Uterus (tissue), 4 donors: ENCODE results near the gene FAM13C. TPM values are rescaled to one million over a fixed set of nuclear protein-coding genes. Genes with fewer than 3 reads are reported as not detected.

Experiments
- DNase-seq, 2 donors: peaks; one replicate each; pipeline ENCODE4 v3.0.0-alpha.2; 2019 to 2020
- H3K27ac ChIP-seq, 2 donors: fragments of 200-600 bp; sonication (generic); 1 replicate in 1 of 2; 2 replicates in 1 of 2; pipeline ENCODE4 v1.5.1; 2016 to 2018
- H3K27me3 ChIP-seq, 2 donors: fragments of 200-600 bp; sonication (generic); one replicate each; pipeline ENCODE4 v1.5.1; 2018 to 2019; ENCODE audit warnings: control low read depth in 1 of 2
- H3K36me3 ChIP-seq, 2 donors: fragments of 200-600 bp; sonication (generic); one replicate each; pipeline ENCODE4 v1.5.1; 2019; ENCODE audit warnings: control low read depth in 1 of 2
- H3K4me1 ChIP-seq, 2 donors: fragments of 200-600 bp; sonication (generic); one replicate each; pipeline ENCODE4 v1.5.1; 2018 to 2019; ENCODE audit warnings: control low read depth in 1 of 2
- H3K4me3 ChIP-seq, 2 donors: fragments of 200-600 bp; sonication (generic); 1 replicate in 1 of 2; 2 replicates in 1 of 2; pipeline ENCODE4 v1.5.1; 2018 to 2019; ENCODE audit warnings: mild to moderate bottlenecking in 1 of 2
- H3K9me3 ChIP-seq, 2 donors: fragments of 200-600 bp; sonication (generic); one replicate each; pipeline ENCODE4 v1.5.1; 2019; ENCODE audit warnings: control low read depth in 1 of 2
- CTCF ChIP-seq, 4 experiments: fragments of 200-600 bp in 2 of 4; fragments of 450-650 bp in 2 of 4; sonication (generic) in 2 of 4; IDR thresholded peaks; one replicate each; pipeline ENCODE4 v1.5.1; 2016 to 2019; ENCODE audit warnings: antibody characterized with exemption in 4 of 4, mild to moderate bottlenecking in 2 of 4, moderate library complexity in 1 of 4
- POLR2A ChIP-seq, 2 donors: fragments of 450-650 bp; IDR thresholded peaks; one replicate each; pipeline ENCODE4 v1.6.1; 2016; ENCODE audit warnings: antibody characterized with exemption in 2 of 2, mild to moderate bottlenecking in 1 of 2, moderate library complexity in 1 of 2
- intact Hi-C: fragments of 100-400 bp; cut with DNase I; formaldehyde crosslinking; loops from one replicate; pipeline ENCODE4 v1.15.1; 2023; ENCODE audit warnings: low total_unique reads
- total RNA-seq, 4 donors: library from RNA; depleted of rRNA in 3 of 4; stranded (reverse); fragments of >200 nt in 3 of 4; gene quantifications; one replicate each; pipeline versions ENCODE4 v1.1.0 to v1.2.4, GENCODE V29; 2014 to 2023
- donor health status: DM: yes; HTN: yes; CAD: no.

The FAM13C gene
- total RNA-seq, 4 donors from 2014 or later: 18.7 to 29.2 (median 23.2) TPM

GRCh38 chr10:59302381-59302780 is 60.0 kb downstream of the FAM13C start:
- Histone ChIP-seq H3K9me3 (no peaks in the 10 kb centered on the region), H3K27me3 (no peaks in the 10 kb centered on the region), H3K4me3 (no peak overlapping the region), H3K4me1 (no peaks in the 10 kb centered on the region), H3K36me3 (no peaks in the 10 kb centered on the region), H3K27ac (no peak overlapping the region)
- no peak for DNase-seq
- intact Hi-C loops: no loop called here
- no peak for TF ChIP-seq POLR2A (IDR thresholded peaks at IDR 0.05)
- TF ChIP-seq CTCF (IDR thresholded peaks at IDR 0.05): no peak

- intact Hi-C loops: no loop called here
- no peak overlapping the region for H3K4me3 ChIP-seq
- no peaks in the 10 kb centered on the region for H3K9me3 ChIP-seq
- no peak for DNase-seq
- H3K36me3 ChIP-seq: no peaks in the 10 kb centered on the region
- no peaks in the 10 kb centered on the region for H3K27me3 ChIP-seq
- no peak overlapping the region for H3K27ac ChIP-seq
- TF ChIP-seq POLR2A (IDR thresholded peaks at IDR 0.05) (no peak), CTCF (IDR thresholded peaks at IDR 0.05) (no peak)
- no peaks in the 10 kb centered on the region for H3K4me1 ChIP-seq
Measured at GRCh38 chr10:59301067-59301754, 61.1 kb downstream of the FAM13C start.

- H3K4me1 ChIP-seq: no peaks in the 10 kb centered on the region
- TF ChIP-seq POLR2A (IDR thresholded peaks at IDR 0.05) (no peak), CTCF (IDR thresholded peaks at IDR 0.05) (no peak)
- H3K27ac ChIP-seq: no peak overlapping the region
- no peak overlapping the region for H3K4me3 ChIP-seq
- H3K9me3 ChIP-seq: no peaks in the 10 kb centered on the region
- intact Hi-C loops: no loop called here
- DNase-seq: no peak
- H3K36me3 ChIP-seq: no peaks in the 10 kb centered on the region
- H3K27me3 ChIP-seq: no peaks in the 10 kb centered on the region
Measured at GRCh38 chr10:59300386-59300785, 62.0 kb downstream of the FAM13C start.

GRCh38 chr10:59299933-59300332 is 62.4 kb downstream of the FAM13C start:
- no peak for TF ChIP-seq POLR2A (IDR thresholded peaks at IDR 0.05)
- TF ChIP-seq CTCF (IDR thresholded peaks at IDR 0.05): no peak
- DNase-seq: no peak
- Histone ChIP-seq H3K4me3 (no peak overlapping the region), H3K27ac (no peak overlapping the region), H3K27me3 (no peaks in the 10 kb centered on the region), H3K9me3 (no peaks in the 10 kb centered on the region), H3K4me1 (no peaks in the 10 kb centered on the region), H3K36me3 (no peaks in the 10 kb centered on the region)
- intact Hi-C loops: no loop called here

- H3K9me3 ChIP-seq: no peaks in the 10 kb centered on the region
- H3K4me3 ChIP-seq: no peak overlapping the region
- no peaks in the 10 kb centered on the region for H3K27me3 ChIP-seq
- no peaks in the 10 kb centered on the region for H3K4me1 ChIP-seq
- no peak for DNase-seq
- TF ChIP-seq CTCF (IDR thresholded peaks at IDR 0.05) (no peak), POLR2A (IDR thresholded peaks at IDR 0.05) (no peak)
- H3K36me3 ChIP-seq: no peaks in the 10 kb centered on the region
- no peak overlapping the region for H3K27ac ChIP-seq
- intact Hi-C loops: no loop called here
Measured at GRCh38 chr10:59290448-59290847, 71.9 kb downstream of the FAM13C start.
